GM18909 (cell line): ENCODE measurements around the gene GPR89A.
"Not testable (repeated sequence)": the region's sequence is repeated elsewhere in the genome, so short reads cannot be mapped to it uniquely, and the experiment has no call there.

Source experiments
- ATAC-seq: cut with Tn5 transposase; IDR thresholded peaks from one replicate; pipeline ENCODE4 v1.9.1; 2021; ENCODE audit warnings: mild to moderate bottlenecking; ENCODE audit not compliant: unreplicated experiment, poor library complexity

The GPR89A gene

GRCh38 chr1:145714524-145715111 lies 106.8 kb downstream of the GPR89A start:
- no peak for ATAC-seq

GRCh38 chr1:145716641-145717345 lies 109.0 kb downstream of the GPR89A start:
- ATAC-seq = no peak

- no peak for ATAC-seq
Observed at GRCh38 chr1:145717833-145718232, 110.0 kb downstream of the GPR89A start.

GRCh38 chr1:145718465-145718864 lies 110.7 kb downstream of the GPR89A start:
- ATAC-seq = not testable (repeated sequence)

GRCh38 chr1:145719230-145720079 lies 111.7 kb downstream of the GPR89A start, which contains the start of gene CD160:
Gene CD160, plus strand, starts transcription at chr1:145719499. Its CDS starts 8,829 bp downstream, at chr1:145728328.
- ATAC-seq = no peak
